ENCODE data around the gene ZNF407.

GRCh38 chr18:74731097-74731496, 133.4 kb downstream of the ZNF407 start:
- TF ChIP-seq ATF3 (IDR thresholded peaks at IDR 0.05) (no peak), CTCF (IDR thresholded peaks at IDR 0.05 in 2 of 3, conservative IDR thresholded peaks at IDR 0.05 in 1 of 3; ENCODE audit: borderline replicate concordance in 1 of 3, insufficient read depth in 1 of 3, low read depth in 2 of 3, low read length in 2 of 3) (no peak), ZBTB33 (IDR thresholded peaks at IDR 0.05; ENCODE audit: extremely low read depth, insufficient replicate concordance, low read length) (no peak)
